WTC11 (cell line): ENCODE results near the gene FCHSD2. TPM values are rescaled to one million over a fixed set of nuclear protein-coding genes. Genes with fewer than 3 reads are reported as not detected.
"Not testable (repeated sequence)": the region's sequence is repeated elsewhere in the genome, so short reads cannot be mapped to it uniquely, and the experiment has no call there.

Experiments
- ATAC-seq: fragments of 200-7000 bp; cut with Tn5 transposase; 2 replicates; pipeline ENCODE4 v1.10.0; 2021; ENCODE audit warnings: mild to moderate bottlenecking, moderate library complexity
- CTCF ChIA-PET: fragments of 300-600 bp; sonication (Branson Sonifier 250); formaldehyde crosslinking; loops from one replicate; lab custom pipeline; 2021; ENCODE audit warnings: antibody characterized with exemption; lab: Charles Lee
- POLR2A ChIA-PET: fragments of 350-600 bp; sonication (Branson Sonifier 250); formaldehyde crosslinking; loops from one replicate; lab custom pipeline; 2021; ENCODE audit warnings: antibody characterized with exemption; lab: Charles Lee
- DNase-seq: peaks from one replicate; pipeline ENCODE4 v3.0.0; 2021; ENCODE audit warnings: low spot score
- H3K27ac Mint-ChIP-seq: 2 replicates; pipeline ENCODE4 v1.8.0; 2021; ENCODE audit warnings: mixed read lengths
- H3K27me3 Mint-ChIP-seq: 2 replicates; pipeline ENCODE4 v1.8.0; 2021; ENCODE audit warnings: low read depth, mild to moderate bottlenecking, moderate library complexity, mixed read lengths
- H3K36me3 Mint-ChIP-seq: 2 replicates; pipeline ENCODE4 v1.8.0; 2021; ENCODE audit warnings: mixed read lengths
- H3K4me1 Mint-ChIP-seq: 2 replicates; pipeline ENCODE4 v1.8.0; 2022; ENCODE audit warnings: mixed read lengths
- H3K4me3 Mint-ChIP-seq: 2 replicates; pipeline ENCODE4 v1.8.0; 2021; ENCODE audit warnings: mild to moderate bottlenecking, moderate library complexity, mixed read lengths
- H3K9me3 Mint-ChIP-seq: 2 replicates; pipeline ENCODE4 v1.8.0; 2021; ENCODE audit warnings: mixed read lengths
- CBFB ChIP-seq: sonication (generic); formaldehyde crosslinking; IDR thresholded peaks from 2 replicates; pipeline ENCODE4 v1.8.1; 2022; ENCODE audit warnings: mild to moderate bottlenecking, low read depth, missing genetic modification reagents
- CREM ChIP-seq: sonication (generic); formaldehyde crosslinking; IDR thresholded peaks from 2 replicates; pipeline ENCODE4 v1.8.1; 2022; ENCODE audit warnings: mild to moderate bottlenecking, missing genetic modification reagents, moderate library complexity
- ETV6 ChIP-seq: sonication (generic); formaldehyde crosslinking; IDR thresholded peaks from 2 replicates; pipeline ENCODE4 v1.8.1; 2022; ENCODE audit warnings: mild to moderate bottlenecking, missing genetic modification reagents
- GABPB1 ChIP-seq: sonication (generic); formaldehyde crosslinking; IDR thresholded peaks from 2 replicates; pipeline ENCODE4 v1.8.1; 2023; ENCODE audit warnings: mild to moderate bottlenecking, missing genetic modification reagents
- HMGA2 ChIP-seq: fragments of 250-450 bp; sonication (Bioruptor Pico); IDR thresholded peaks from 2 replicates; pipeline ENCODE4 v1.4.0; 2021; ENCODE audit warnings: mild to moderate bottlenecking, moderate library complexity
- IRF2 ChIP-seq: sonication (generic); formaldehyde crosslinking; IDR thresholded peaks from 2 replicates; pipeline ENCODE4 v1.8.0; 2022; ENCODE audit warnings: low read depth, missing genetic modification reagents, borderline replicate concordance
- JUN ChIP-seq: sonication (generic); formaldehyde crosslinking; IDR thresholded peaks from 2 replicates; pipeline ENCODE4 v1.8.0; 2023; ENCODE audit warnings: mild to moderate bottlenecking, missing genetic modification reagents
- OVOL2 ChIP-seq: fragments of 250-450 bp; sonication (Bioruptor Pico); IDR thresholded peaks from 2 replicates; pipeline ENCODE4 v1.9.0; 2021; ENCODE audit warnings: mild to moderate bottlenecking, borderline replicate concordance
- PRRX2 ChIP-seq: fragments of 250-450 bp; sonication (Bioruptor Pico); IDR thresholded peaks from 2 replicates; pipeline ENCODE4 v1.8.0; 2021; ENCODE audit warnings: mild to moderate bottlenecking
- RELA ChIP-seq: sonication (generic); formaldehyde crosslinking; IDR thresholded peaks from 2 replicates; pipeline ENCODE4 v1.8.1; 2022; ENCODE audit warnings: missing genetic modification reagents, mild to moderate bottlenecking, borderline replicate concordance
- SMAD4 ChIP-seq: sonication (generic); formaldehyde crosslinking; IDR thresholded peaks from 2 replicates; pipeline ENCODE4 v1.8.0; 2022; ENCODE audit warnings: mild to moderate bottlenecking, missing genetic modification reagents
- TEAD4 ChIP-seq: sonication (generic); formaldehyde crosslinking; IDR thresholded peaks from 2 replicates; pipeline ENCODE4 v1.8.0; 2022; ENCODE audit warnings: mild to moderate bottlenecking, missing genetic modification reagents
- ZNF423 ChIP-seq: fragments of 250-450 bp; sonication (Bioruptor Pico); IDR thresholded peaks from 2 replicates; pipeline ENCODE4 v2.1.2; 2022; ENCODE audit warnings: mild to moderate bottlenecking, moderate library complexity
- total RNA-seq: library from RNA; stranded (reverse); gene quantifications from 3 replicates; pipeline ENCODE4 v1.2.3, GENCODE V29; 2021
- TF ChIP-seq, protein P1 (sequence below): sonication (generic); formaldehyde crosslinking; IDR thresholded peaks from 2 replicates; pipeline ENCODE4 v1.8.0; 2023; ENCODE audit warnings: mild to moderate bottlenecking, missing genetic modification reagents
- TF ChIP-seq, protein P2 (sequence below): sonication (generic); formaldehyde crosslinking; IDR thresholded peaks from 2 replicates; pipeline ENCODE4 v1.8.1; 2022; ENCODE audit warnings: mild to moderate bottlenecking, moderate library complexity, missing genetic modification reagents
- TF ChIP-seq, protein P3 (sequence below): sonication (generic); formaldehyde crosslinking; conservative IDR thresholded peaks from 2 replicates; pipeline ENCODE4 v1.8.1; 2022; ENCODE audit warnings: mild to moderate bottlenecking, missing genetic modification reagents
- TF ChIP-seq, protein P4 (sequence below): fragments of 250-450 bp; sonication (Bioruptor Pico); IDR thresholded peaks from 2 replicates; pipeline ENCODE4 v1.9.0; 2021; ENCODE audit warnings: moderate library complexity, mild to moderate bottlenecking, inconsistent platforms, borderline replicate concordance
- TF ChIP-seq, protein P5 (sequence below): fragments of 250-450 bp; sonication (Bioruptor Pico); IDR thresholded peaks from 2 replicates; pipeline ENCODE4 v1.8.0; 2021; ENCODE audit warnings: mild to moderate bottlenecking
- TF ChIP-seq, protein P6 (sequence below): fragments of 250-450 bp; sonication (Bioruptor Pico); conservative IDR thresholded peaks from 2 replicates; pipeline ENCODE4 v1.9.0; 2021; ENCODE audit warnings: mild to moderate bottlenecking
- TF ChIP-seq, protein P7 (sequence below): sonication (generic); formaldehyde crosslinking; IDR thresholded peaks from 2 replicates; pipeline ENCODE4 v1.8.0; 2023; ENCODE audit warnings: missing genetic modification reagents

FCHSD2 gene
- total RNA-seq, 1 experiment from 2014 or later: 10.1 TPM

DNA sequence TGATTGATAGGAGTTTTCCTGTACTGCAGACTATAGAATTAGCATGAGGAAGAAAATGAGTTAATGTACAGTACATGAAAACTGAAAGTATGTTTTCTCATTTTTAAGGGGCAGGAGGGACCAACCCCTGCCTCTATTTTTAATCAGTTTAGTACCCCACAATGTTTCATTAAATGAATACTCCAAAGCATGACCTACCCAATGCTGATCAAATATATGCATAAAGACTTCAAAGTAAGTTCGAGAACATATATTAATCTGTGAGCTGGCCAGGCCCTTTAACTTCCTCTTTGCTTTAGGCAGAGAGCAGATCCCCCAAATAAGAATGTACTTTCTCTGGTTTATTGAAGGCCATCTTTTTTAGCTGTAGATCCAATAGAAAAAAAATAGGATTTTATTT, 161.0 kb downstream of the FCHSD2 start:
- no peaks in the 10 kb centered on the region for H3K27me3 Mint-ChIP-seq
- peaks cover 9% of the 10 kb centered on the region for H3K36me3 Mint-ChIP-seq
- POLR2A ChIA-PET: no interaction called here
- no peak overlapping the region for H3K27ac Mint-ChIP-seq
- ATAC-seq: no peak
- H3K9me3 Mint-ChIP-seq: peaks cover 11% of the 10 kb centered on the region
- H3K4me3 Mint-ChIP-seq: no peak overlapping the region
- CTCF ChIA-PET: interaction anchor here (0.5 kb wide), 1 partner anchor 354 kb away, joined by 5 read pairs; no protein-coding TSS in a partner anchor
- peaks cover 11% of the 10 kb centered on the region for H3K4me1 Mint-ChIP-seq
- TF ChIP-seq SMAD4 (CRISPR knock-in tag): no peak
- DNase-seq: no peak

DNA sequence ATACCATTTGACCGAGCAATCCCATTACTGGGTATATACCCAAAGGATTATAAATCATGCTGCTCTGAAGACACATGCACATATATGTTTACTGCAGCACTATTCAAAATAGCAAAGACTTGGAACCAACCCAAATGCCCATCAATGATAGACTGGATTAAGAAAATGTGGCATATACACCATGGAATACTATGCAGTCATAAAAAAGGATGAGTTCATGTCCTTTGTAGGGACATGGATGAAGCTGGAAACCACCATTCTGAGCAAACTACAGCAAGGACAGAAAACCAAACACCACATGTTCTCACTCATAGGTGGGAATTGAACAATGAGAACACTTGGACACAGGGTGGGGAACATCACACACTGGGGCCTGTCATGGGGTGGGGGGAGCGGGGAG, 164.3 kb downstream of the FCHSD2 start:
- DNase-seq, H3K4me1 Mint-ChIP-seq, POLR2A ChIA-PET, H3K27me3 Mint-ChIP-seq, H3K27ac Mint-ChIP-seq, CTCF ChIA-PET, H3K4me3 Mint-ChIP-seq, ATAC-seq: not testable (repeated sequence)
- Mint-ChIP-seq H3K9me3 (peaks cover 27% of the 10 kb centered on the region), H3K36me3 (peaks cover 12% of the 10 kb centered on the region)

DNA sequence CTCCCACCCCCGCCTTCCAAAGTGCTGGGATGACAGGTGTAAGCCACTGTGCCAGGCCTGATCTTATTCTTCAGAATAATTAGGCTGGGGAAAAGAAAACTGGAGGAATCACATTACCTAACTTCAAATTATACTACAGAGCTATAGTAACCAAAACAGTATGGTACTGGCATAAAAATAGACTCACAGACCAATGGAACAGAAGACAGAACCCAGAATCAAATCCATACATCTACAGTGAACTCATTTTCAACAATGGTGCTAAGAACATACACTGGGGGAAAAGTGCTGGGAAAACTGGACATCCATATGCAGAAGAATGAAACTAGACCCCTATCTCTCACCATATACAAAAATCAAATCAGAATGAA, 165.6 kb downstream of the FCHSD2 start:
- ATAC-seq: not testable (repeated sequence)
- peaks cover 12% of the 10 kb centered on the region for H3K36me3 Mint-ChIP-seq
- H3K9me3 Mint-ChIP-seq: peaks cover 27% of the 10 kb centered on the region

DNA sequence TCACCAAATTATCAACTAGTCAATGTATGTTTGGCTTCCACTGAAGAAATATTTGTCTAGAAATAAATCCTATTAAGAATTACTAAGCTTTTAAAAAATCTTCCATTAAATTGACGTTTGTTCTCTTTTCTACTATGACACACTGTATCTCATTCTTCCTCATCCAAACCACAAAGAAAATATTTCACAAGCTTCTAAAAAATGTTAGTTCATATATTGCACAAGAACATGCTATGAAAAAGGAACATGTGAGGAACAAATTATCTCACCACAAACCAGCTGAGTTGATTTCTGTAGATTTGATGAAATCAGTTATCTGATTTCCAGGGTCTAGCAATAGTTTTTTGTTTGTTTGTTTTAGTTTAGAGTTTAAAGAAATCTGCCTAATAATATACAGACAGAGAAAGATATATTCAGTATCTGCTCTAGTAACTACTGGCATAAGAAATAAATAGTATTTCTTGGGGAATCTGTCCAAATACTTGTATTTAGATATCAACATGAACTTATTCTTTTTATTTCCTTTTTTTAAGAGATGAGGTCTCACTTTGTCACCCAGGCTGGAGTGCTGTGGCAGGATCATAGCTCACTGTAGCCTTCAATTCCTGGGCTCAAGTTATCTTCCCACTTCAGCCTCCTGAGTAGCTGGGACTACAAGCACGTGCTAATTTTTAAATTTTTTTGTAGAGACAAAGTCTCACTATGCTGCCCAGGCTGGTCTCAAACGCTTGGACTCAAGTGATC, 166.2 kb downstream of the FCHSD2 start:
- Mint-ChIP-seq H3K9me3 (peaks cover 27% of the 10 kb centered on the region), H3K27me3 (no peaks in the 10 kb centered on the region), H3K36me3 (peaks cover 12% of the 10 kb centered on the region), H3K27ac (no peak overlapping the region), H3K4me3 (no peak overlapping the region), H3K4me1 (no peaks in the 10 kb centered on the region)
- DNase-seq: no peak
- CTCF ChIA-PET: no interaction called here
- POLR2A ChIA-PET: no interaction called here
- ATAC-seq: no peak
- TF ChIP-seq, protein P1, sequence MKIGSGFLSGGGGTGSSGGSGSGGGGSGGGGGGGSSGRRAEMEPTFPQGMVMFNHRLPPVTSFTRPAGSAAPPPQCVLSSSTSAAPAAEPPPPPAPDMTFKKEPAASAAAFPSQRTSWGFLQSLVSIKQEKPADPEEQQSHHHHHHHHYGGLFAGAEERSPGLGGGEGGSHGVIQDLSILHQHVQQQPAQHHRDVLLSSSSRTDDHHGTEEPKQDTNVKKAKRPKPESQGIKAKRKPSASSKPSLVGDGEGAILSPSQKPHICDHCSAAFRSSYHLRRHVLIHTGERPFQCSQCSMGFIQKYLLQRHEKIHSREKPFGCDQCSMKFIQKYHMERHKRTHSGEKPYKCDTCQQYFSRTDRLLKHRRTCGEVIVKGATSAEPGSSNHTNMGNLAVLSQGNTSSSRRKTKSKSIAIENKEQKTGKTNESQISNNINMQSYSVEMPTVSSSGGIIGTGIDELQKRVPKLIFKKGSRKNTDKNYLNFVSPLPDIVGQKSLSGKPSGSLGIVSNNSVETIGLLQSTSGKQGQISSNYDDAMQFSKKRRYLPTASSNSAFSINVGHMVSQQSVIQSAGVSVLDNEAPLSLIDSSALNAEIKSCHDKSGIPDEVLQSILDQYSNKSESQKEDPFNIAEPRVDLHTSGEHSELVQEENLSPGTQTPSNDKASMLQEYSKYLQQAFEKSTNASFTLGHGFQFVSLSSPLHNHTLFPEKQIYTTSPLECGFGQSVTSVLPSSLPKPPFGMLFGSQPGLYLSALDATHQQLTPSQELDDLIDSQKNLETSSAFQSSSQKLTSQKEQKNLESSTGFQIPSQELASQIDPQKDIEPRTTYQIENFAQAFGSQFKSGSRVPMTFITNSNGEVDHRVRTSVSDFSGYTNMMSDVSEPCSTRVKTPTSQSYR (CRISPR knock-in tag): no peak
- no peak for TF ChIP-seq IRF2 (CRISPR knock-in tag)
- TF ChIP-seq, protein P2, sequence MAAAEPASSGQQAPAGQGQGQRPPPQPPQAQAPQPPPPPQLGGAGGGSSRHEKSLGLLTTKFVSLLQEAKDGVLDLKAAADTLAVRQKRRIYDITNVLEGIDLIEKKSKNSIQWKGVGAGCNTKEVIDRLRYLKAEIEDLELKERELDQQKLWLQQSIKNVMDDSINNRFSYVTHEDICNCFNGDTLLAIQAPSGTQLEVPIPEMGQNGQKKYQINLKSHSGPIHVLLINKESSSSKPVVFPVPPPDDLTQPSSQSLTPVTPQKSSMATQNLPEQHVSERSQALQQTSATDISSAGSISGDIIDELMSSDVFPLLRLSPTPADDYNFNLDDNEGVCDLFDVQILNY (CRISPR knock-in tag): no peak
- no peak for TF ChIP-seq ZNF423 (CRISPR knock-in tag)
- TF ChIP-seq JUN (CRISPR knock-in tag): no peak
- no peak for TF ChIP-seq HMGA2 (CRISPR knock-in tag)
- no peak for TF ChIP-seq PRRX2 (CRISPR knock-in tag)
- TF ChIP-seq ETV6 (CRISPR knock-in tag): no peak
- TF ChIP-seq CREM (CRISPR knock-in tag): no peak
- TF ChIP-seq, protein P3, sequence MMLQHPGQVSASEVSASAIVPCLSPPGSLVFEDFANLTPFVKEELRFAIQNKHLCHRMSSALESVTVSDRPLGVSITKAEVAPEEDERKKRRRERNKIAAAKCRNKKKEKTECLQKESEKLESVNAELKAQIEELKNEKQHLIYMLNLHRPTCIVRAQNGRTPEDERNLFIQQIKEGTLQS: no peak
- no peak for TF ChIP-seq CBFB (CRISPR knock-in tag)
- TF ChIP-seq RELA: no peak
- TF ChIP-seq TEAD4 (CRISPR knock-in tag): no peak
- TF ChIP-seq, protein P4, sequence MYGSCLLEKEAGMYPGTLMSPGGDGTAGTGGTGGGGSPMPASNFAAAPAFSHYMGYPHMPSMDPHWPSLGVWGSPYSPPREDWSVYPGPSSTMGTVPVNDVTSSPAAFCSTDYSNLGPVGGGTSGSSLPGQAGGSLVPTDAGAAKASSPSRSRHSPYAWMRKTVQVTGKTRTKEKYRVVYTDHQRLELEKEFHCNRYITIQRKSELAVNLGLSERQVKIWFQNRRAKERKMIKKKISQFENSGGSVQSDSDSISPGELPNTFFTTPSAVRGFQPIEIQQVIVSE (CRISPR knock-in tag): no peak
- TF ChIP-seq, protein P5, sequence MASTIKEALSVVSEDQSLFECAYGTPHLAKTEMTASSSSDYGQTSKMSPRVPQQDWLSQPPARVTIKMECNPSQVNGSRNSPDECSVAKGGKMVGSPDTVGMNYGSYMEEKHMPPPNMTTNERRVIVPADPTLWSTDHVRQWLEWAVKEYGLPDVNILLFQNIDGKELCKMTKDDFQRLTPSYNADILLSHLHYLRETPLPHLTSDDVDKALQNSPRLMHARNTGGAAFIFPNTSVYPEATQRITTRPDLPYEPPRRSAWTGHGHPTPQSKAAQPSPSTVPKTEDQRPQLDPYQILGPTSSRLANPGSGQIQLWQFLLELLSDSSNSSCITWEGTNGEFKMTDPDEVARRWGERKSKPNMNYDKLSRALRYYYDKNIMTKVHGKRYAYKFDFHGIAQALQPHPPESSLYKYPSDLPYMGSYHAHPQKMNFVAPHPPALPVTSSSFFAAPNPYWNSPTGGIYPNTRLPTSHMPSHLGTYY (CRISPR knock-in tag): no peak
- TF ChIP-seq, protein P6, sequence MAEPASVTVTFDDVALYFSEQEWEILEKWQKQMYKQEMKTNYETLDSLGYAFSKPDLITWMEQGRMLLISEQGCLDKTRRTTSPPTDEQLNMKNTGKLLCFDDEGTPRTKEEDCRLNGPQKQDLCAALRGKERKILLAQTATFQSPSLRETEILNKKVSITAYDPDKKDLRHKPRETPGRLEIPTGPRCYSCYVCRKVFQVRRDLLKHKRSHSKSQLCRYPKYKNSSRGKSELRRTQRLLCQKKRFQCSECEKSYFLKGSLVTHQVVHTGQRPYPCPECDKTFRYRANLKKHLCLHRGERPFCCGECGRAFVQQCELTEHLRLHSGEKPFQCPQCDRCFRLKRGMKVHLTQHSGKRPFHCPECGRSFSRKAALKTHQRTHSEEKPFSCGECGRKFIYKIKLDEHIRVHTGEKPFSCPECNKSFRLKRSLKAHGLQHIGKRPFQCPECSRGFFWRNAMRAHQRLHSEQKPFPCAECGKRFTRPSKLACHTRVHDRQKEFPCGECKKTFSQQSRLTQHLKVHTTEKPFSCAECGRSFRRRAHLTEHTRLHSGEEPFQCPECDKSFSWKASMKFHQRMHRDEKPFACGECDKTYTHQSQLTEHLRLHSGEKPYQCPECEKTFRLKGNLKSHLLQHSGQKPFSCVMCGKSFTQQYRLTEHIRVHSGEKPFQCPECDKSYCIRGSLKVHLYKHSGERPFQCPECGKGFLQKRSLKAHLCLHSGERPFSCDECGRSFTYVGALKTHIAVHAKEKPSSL (CRISPR knock-in tag): no peak
- no peak for TF ChIP-seq OVOL2 (CRISPR knock-in tag)
- TF ChIP-seq, protein P7, sequence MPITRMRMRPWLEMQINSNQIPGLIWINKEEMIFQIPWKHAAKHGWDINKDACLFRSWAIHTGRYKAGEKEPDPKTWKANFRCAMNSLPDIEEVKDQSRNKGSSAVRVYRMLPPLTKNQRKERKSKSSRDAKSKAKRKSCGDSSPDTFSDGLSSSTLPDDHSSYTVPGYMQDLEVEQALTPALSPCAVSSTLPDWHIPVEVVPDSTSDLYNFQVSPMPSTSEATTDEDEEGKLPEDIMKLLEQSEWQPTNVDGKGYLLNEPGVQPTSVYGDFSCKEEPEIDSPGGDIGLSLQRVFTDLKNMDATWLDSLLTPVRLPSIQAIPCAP: no peak
- TF ChIP-seq GABPB1: no peak

More for the DNA sequence above, 165.6 kb downstream of the FCHSD2 start:
- DNase-seq, CTCF ChIA-PET, H3K4me1 Mint-ChIP-seq, H3K4me3 Mint-ChIP-seq, H3K27me3 Mint-ChIP-seq, POLR2A ChIA-PET, H3K27ac Mint-ChIP-seq: not testable (repeated sequence)
